Measurements from ENCODE around the gene TRAPPC14.

- TF ChIP-seq JUN (CRISPR knock-in tag; IDR thresholded peaks at IDR 0.05) = no peak
- no peak for TF ChIP-seq ZSCAN30 (CRISPR knock-in tag; IDR thresholded peaks at IDR 0.05)
- TF ChIP-seq ZNF510 (CRISPR knock-in tag; IDR thresholded peaks at IDR 0.05; ENCODE audit: low read depth) = no peak
- no peak for TF ChIP-seq ATRX (CRISPR knock-in tag; IDR thresholded peaks at IDR 0.05; ENCODE audit: borderline replicate concordance)
- TF ChIP-seq NBN (conservative IDR thresholded peaks at IDR 0.05) = no peak
- no peak for TF ChIP-seq ATF6 (CRISPR knock-in tag; conservative IDR thresholded peaks at IDR 0.05)
- no peak for TF ChIP-seq SRSF1 (optimal IDR thresholded peaks at IDR 0.05; ENCODE audit: low read depth, low read length)
- TF ChIP-seq MYC (CRISPR knock-in tag; IDR thresholded peaks at IDR 0.05; ENCODE audit: borderline replicate concordance) = no peak
- TF ChIP-seq ATF7 (IDR thresholded peaks at IDR 0.05) = no peak
- no peak for TF ChIP-seq ATF7 (CRISPR knock-in tag; IDR thresholded peaks at IDR 0.05)
- TF ChIP-seq SP1 (IDR thresholded peaks at IDR 0.05) = no peak
- TF ChIP-seq SP1 (CRISPR knock-in tag; IDR thresholded peaks at IDR 0.05) = no peak
- no peak for TF ChIP-seq PREB (CRISPR knock-in tag; IDR thresholded peaks at IDR 0.05)
Observed at GRCh38 chr7:100189061-100189460, 30.5 kb upstream of the TRAPPC14 start.

Measured in HepG2 (cell line).